GM10847 (cell line): ENCODE measurements around the gene MDK.
A peak's percentile ranks its signal among the peaks of the same experiment; 100 is the strongest.

Experiments
- POLR2A ChIP-seq: IDR thresholded peaks from 2 replicates; pipeline ENCODE4 v1.6.1; 2011; ENCODE audit not compliant: insufficient read length; ENCODE audit errors: extremely low read depth

Gene MDK

DNA sequence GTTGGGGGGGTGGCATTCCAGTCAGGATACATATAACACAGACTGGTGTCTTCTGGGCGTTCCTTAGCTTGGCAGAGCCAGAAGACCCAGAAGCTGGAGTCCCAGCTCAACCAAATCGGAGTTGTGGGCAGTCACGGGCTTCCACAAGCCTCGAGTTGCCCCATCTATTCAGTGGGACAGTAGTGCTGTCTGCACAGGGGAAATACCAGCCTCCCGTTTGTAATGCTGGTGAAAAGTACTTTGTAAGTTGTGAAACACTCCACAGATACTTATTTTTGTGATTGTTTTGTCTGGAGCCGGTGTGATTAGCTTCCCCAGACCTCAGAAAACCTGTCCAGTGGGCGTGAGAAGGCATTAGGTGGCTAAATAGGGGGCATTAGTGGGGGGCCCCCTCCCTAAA lies 20.6 kb upstream of the MDK start:
- no peak for TF ChIP-seq POLR2A

DNA sequence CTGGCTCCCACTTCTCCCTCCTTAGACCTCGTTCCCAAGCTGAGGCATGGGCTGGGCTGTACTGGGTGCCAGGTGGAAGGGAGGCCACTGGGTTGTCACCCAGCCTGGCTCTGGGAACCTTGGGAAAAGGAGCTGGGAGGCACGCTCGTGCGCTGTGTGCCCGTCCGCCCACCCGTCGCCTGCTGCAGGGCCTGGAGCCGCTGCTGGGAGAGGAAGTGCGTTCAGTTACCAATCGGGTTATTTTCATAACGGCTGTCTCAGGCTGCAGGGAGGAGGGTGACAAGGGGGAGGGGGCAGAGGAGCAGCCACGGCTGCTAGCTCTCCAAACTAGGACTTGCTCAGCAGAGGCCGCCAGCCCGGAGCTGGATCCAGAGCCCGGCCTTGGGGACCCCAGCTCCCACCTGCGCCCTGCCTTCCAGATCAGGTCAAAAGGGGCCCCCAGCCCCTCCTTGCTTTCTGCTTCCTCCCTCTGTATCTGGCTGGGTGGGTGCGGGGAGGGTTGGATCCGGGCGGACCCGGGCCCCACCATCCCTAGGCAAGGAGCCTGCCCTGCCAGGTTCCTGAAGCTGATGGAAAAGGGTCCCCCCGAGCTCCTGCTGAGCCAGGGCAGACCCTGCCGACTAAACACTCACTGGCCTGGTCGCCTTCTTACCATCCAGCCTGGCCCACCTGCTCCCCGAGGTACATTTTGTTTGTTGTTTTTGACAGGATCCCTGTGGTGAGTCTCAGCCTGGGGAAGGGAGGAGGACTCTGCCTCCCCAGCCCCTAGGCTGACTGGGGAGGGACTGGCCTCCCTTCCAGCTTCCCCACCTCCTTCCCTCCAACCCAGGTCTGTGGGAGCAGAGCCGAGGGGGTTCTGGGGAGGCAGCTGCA lies 19.9 kb upstream of the MDK start:
- TF ChIP-seq POLR2A = peak; percentile 55

DNA sequence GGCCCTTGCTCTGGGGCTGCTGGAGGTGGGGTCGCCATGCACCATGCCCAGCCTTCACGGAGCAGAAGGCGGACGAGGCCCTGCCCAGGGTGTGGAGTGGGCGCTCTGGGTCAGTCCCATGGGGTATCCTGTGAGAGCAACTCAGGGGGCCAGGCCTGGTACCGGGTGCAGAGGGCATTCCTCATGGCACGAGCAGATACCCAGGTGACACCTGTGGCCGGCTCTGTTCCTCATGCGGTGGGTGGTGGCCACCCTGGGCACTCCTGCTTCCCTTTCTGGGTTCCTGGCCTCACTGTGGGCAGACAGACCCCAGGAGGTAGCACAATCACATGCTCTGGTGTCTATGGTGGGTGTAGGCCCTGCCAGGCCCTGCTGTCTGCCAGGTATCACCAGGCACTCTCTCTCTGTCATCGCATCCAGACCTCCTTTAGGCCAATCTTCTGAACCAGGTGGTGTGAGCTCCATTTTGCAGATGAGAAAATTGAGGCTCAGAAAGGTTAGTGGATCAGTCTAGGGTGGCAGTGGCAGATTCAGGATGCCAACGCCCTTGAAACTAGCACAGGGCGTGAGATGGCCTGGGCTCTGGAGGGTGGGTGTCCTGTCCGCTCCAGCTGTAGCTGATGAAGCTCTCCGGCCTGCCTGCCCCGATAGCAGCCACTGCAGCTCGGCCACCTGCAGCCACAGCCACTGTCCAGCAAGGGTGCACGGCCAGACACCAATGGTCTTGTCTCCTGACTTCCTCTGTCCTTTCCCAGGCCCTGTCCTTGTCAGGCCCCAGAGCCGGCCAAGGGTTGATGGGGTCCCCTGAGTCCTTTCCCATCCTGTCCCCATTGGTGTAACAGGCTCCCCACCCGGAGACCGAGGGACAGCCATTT lies 19.1 kb upstream of the MDK start:
- no peak for TF ChIP-seq POLR2A

DNA sequence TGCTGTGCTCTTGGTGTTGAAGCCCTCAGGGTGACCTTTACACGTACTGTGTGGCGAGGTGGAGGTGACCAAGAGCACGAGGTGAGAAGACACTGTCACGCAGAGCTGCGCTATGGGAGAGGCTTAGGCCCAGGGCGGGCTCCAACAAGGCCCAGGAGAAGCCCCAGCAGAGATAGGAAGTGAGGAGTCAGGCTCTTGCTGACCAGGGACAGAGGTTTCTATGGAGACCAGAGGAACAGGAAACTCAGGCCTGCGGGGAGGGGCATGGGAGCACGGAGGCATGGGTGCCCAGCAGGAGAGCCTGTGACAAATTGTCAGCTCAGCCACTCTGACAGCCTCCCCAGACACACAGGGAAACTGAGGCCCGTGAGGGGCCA lies 18.4 kb upstream of the MDK start:
- TF ChIP-seq POLR2A = no peak

DNA sequence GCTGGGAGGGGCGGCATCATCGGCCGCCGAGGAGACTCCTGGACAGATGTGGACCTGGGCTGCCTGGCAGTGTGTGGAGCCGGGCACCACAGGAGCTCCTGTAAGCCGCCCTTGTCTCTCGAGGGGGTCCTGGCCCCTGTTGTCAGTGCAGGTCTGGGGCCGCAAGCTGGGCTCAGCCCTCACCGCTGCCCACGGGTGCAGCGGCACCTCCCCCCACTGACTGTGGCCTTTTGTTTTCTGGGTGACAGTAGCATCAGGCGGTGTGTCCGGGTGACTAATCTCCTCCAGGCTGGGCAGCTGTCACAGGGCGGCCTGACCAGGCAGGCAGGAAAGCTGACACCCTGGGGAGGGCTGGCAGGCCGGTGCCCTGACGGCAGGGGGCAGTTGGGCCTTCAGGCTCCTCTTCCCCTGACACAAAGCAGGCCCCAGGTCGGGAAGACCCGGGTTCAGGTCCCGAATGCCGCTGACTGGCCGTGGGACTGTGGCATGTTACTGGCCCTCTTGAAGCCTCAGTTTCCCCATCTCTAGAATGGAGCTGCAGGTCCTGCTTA lies 17.9 kb upstream of the MDK start:
- TF ChIP-seq POLR2A = no peak

- no peak for TF ChIP-seq POLR2A
These were observed 17.4 kb upstream of the MDK start for GRCh38 chr11:46364056-46364455.

GRCh38 chr11:46364791-46365190 lies 16.7 kb upstream of the MDK start:
- no peak for TF ChIP-seq POLR2A

DNA sequence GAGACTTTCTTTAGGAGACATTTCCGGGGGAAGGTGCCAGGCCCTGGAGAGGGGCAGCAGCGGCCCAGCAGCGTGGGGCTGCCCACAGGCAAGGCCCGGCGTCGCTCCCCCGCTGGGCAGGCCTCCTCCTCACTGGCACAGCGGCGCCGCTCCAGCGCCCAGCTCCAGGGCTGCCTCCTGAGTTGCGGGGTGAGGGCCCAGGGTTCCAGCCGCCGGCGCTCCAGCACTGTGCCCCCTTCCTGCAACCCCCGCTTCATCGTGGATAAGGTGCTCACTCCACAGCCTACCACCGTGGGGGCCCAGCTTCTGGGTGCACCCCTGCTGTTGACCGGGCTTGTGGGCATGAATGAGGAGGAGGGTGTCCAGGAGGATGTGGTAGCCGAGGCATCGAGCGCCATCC lies 15.2 kb upstream of the MDK start:
- no peak for TF ChIP-seq POLR2A

DNA sequence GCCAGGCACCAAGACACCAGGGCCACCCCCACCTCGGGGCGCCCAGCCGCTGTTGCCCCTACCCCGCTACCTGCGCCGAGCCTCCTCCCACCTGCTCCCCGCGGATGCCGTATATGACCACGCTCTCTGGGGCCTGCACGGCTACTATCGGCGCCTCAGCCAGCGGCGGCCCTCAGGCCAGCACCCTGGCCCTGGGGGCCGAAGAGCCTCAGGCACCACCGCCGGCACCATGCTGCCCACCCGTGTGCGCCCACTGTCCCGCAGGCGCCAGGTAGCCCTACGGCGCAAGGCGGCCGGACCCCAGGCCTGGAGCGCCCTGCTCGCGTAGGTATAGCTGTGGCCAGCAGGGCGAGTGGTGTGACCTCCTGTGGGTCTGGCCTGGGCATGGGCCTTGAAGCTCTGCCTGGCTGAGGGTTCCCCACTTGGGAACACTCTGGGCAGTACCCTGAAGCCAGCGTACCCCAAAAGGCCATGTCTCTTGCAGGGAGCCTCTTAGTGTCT lies 14.8 kb upstream of the MDK start:
- TF ChIP-seq POLR2A = no peak

- TF ChIP-seq POLR2A = no peak
These were observed 14.1 kb upstream of the MDK start for GRCh38 chr11:46367244-46367915.

GRCh38 chr11:46367916-46368267 lies 13.6 kb upstream of the MDK start:
- no peak for TF ChIP-seq POLR2A

DNA sequence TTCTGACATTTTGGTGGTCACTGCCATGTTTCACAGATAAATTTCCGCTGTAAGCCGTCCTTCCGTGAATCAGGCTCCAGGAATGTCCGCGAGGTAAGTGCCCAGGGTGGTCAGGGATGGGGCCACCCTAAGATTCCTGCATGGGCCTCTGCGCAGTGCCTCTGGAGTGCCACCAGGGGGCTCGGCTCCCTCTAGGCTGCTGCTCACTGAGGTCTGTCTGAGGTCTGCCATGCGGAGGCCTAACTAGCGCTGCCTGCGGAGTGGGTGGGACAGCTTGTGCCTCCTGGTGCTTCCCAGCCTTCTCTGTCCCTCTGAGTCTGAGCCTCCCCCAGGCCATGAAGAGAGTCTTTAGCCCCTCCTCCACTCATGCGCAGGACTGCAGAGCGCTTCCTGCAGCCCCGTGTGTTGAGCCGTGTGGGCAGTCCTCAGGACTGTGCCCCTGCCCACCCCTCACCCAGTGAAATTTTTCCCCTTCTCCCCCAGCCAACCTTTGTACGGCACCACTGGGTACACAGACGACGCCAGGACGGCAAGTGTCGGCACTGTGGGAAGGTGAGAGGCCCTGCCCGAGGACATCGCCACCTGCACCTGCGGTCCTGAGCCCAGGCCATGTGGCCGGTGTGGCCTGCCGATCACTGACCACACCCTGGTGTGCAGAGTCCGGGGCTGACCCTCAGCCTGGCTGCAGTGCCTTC lies 11.9 kb upstream of the MDK start:
- no peak for TF ChIP-seq POLR2A

GRCh38 chr11:46370253-46370652 lies 11.2 kb upstream of the MDK start:
- no peak for TF ChIP-seq POLR2A

DNA sequence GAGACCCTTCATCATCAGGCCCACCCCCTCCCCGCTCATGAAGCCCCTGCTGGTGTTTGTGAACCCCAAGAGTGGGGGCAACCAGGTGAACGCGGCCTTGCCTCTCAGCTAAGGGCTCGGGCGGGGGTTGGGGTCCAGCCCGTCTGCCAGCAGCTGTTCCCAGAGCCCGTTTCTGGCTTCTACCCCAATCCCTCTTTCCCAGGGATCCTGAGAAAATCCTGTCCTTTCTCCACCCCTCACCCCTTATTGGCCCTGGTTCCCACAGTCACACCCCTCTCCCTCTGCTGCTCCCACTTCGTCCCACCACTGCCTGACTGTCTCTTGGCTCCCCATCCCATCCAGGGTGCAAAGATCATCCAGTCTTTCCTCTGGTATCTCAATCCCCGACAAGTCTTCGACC lies 9.4 kb upstream of the MDK start:
- TF ChIP-seq POLR2A = no peak
